NCI-H187 (cell line): ENCODE measurements around the gene RPS6KA1.
"Not testable (repeated sequence)": the region's sequence is repeated elsewhere in the genome, so short reads cannot be mapped to it uniquely, and the experiment has no call there.

Experiments used
- DNase-seq, 2 experiments: peaks; one replicate each; lab custom pipeline; 2025; lab: John Stamatoyannopoulos, UW

Gene RPS6KA1

DNA sequence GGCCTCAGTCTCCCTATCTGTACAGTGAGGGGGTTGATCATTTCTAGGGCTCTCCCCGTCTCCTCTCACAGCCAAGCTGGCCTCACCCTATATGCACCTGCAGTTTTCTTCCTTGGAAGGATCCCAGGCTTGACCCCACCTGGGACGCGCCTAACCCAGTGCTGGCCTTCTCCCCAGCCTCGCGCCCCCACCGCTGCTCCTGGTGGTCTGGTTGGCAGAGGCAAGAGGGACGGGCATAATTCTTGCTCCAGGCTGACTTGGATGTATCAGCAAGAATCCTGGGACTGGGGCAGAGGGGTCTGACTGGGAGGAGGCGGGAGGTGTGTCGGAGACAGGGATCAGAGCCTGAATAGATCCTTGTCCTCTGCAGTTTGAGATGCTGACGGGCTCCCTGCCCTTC, 25.2 kb downstream of the RPS6KA1 start:
- DNase-seq = no peak

DNA sequence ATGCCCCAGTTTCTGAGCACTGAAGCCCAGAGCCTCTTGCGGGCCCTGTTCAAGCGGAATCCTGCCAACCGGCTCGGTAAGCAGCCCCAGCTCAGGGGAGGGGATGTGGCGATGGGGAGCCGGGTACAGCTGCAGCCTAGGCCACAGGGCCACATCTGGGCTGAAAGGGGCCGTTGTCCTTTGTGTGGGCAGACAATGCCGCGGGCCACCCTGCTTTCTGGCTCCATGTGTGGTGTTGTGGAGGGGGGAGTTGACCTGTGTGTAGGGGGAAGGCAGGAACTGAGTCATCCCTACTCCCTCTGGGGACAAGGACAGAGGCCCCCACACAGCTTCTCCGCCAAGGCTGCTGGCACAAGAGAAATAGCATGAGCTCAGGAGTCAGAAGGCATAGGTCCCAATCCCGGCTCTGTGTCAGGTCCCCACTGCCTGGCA, 26.0 kb downstream of the RPS6KA1 start:
- DNase-seq = no peak

DNA sequence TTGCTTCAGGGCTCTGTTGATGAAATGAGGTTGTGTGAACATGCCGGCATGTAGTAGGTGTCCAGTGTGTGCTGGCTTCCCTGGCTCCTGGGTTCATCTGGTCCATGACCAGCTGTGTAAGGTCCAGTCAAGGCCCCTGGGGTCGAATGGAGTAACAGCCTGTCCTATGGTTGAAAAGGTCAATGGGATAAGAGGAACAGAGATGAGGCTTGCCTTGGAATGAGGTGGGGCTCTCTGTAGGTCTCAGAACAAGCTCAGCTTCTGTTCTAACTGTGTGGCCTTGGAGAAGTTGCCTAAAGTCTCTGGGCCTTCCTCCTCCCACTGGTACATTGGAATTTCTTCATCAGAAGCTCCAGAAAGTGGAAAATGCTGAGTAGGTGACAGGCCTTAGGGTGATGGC, 26.6 kb downstream of the RPS6KA1 start:
- DNase-seq = no peak

DNA sequence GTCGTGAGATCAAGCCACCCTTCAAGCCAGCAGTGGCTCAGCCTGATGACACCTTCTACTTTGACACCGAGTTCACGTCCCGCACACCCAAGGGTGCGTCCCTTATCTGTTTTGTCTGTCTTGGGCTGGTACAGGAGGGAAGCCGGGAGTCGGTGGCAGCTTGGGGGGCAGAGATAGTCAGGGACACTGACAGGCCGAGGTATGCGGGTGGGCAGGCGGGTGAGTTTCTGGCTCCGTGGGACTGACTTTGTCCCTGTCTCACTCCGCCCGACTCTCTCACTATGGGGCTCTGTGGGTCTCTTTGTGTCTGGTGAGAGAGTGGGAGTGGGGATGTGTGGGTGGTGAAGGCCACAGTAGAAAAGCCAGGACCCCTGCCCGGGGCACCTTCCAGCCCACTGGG, 27.4 kb downstream of the RPS6KA1 start:
- no peak for DNase-seq

DNA sequence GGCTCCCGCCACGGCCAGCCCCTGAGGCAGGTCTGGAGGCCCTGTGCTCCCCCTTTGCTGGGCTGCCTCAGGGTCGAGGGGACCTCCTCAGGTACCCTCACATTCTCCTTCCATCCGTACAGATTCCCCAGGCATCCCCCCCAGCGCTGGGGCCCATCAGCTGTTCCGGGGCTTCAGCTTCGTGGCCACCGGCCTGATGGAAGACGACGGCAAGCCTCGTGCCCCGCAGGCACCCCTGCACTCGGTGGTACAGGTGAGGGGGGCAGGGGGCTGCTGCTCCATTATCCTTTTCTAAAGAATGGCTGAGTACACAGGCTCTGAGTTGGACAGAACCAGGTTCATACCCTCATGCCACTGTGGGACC, 29.1 kb downstream of the RPS6KA1 start:
- DNase-seq = no peak

DNA sequence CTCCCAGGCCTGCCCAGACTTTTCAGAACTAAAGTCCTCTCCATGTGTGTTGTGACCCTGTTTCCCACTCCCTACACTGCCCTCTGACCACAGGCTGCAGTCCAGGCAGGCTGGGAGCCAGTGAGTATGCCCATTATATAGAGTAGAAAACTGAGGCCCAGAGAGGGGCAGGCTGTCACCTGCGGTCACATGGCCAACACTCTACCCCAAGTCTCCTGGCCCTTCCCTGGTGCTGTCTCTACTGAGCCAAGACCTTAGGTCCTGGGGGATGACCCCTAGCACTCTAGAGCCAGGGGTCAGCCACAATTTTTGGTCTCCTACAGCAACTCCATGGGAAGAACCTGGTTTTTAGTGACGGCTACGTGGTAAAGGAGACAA, 30.8 kb downstream of the RPS6KA1 start:
- DNase-seq = no peak

DNA sequence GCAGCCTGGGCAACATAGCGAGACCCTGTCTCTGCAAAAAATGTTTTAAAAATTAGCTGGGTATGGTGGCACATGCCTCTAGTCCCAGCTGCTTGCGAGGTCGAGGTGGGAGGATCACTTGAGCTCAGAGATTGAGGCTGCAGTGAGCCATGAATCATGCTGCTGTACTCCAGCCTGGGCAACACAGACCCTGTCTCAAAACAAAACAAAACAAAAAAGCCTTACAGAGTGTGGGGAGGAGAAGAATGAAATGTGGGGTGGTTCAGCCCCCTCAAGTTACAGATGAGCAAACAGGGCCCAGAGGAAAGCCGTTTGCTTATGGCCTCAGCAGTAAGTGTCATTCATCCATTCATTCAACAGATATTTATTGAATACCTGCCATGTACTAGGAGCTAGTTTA, 40.7 kb downstream of the RPS6KA1 start:
- no peak for DNase-seq

DNA sequence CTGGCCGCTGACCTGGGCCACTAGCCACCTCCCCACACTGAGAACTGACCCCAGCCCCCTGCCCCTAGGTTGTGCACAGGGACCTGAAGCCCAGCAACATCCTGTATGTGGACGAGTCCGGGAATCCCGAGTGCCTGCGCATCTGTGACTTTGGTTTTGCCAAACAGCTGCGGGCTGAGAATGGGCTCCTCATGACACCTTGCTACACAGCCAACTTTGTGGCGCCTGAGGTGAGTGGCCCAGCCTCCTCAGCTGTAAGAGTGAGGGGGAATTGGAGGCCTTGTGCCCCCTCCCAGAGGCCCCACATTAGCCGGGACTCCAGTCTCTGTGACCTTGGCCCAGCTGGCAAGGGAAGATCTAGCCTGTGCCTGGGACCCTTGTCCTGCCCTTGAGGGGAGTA, 41.8 kb downstream of the RPS6KA1 start:
- DNase-seq = no peak

DNA sequence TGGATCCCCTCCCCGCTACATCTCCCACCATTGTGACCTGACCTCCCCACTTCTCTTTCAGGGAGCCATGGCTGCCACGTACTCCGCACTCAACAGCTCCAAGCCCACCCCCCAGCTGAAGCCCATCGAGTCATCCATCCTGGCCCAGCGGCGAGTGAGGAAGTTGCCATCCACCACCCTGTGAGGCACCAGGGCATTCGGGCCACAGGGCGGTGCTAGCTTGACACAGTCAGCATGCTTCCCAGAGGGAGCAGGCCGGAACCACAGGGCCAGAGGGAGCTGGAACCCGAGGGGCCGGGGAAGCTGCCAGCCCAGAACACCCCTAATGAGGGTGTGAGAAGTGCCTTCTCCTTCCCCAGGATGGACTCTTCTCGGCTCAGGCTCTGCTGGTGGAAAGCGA, 44.5 kb downstream of the RPS6KA1 start:
- no peak for DNase-seq

DNA sequence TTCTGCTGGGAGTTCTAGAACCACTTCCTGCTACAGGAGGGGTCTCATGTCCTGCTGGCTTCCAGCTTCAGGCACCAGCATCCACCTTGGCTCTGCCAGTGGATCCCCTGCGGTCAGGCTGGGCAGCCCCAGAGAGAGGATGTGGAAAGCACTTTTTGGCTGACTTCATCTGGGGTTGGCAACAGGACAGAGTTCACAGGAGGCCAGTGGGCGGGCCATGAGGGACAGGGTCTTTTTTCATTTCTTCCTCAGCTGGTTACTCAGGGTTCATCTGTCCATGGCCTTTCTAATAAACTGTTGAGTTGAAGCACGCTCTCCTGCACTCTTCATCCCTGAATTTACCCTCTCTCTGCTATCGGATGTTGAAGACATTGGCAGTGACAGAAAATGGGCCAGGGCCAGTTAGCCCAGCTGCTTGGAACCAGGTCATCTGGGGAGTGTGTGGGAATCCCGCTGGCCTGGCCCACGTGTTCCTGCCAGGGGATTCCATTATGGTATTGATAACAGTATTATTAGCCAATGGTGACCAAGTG, 45.2 kb downstream of the RPS6KA1 start:
- DNase-seq = no peak

DNA sequence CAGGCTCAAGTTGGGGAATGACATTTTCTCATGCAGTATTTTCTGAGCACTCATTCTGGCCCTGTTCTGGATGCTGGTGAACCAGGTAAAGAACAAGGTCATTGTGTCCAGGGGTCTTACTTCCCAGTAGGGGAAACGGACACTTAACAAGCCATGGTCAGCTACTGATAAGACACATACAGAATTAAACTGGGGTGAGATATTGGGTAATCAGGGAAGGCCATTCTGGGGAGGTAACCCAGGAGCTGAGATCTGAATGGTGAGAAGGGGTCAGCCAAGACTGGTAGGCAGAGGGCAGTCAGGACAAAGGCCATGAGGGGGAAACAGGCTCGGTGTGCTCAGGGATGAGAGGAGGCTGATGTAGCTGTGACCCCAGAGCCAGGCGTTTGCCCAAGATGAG, 45.8 kb downstream of the RPS6KA1 start:
- DNase-seq = no peak

DNA sequence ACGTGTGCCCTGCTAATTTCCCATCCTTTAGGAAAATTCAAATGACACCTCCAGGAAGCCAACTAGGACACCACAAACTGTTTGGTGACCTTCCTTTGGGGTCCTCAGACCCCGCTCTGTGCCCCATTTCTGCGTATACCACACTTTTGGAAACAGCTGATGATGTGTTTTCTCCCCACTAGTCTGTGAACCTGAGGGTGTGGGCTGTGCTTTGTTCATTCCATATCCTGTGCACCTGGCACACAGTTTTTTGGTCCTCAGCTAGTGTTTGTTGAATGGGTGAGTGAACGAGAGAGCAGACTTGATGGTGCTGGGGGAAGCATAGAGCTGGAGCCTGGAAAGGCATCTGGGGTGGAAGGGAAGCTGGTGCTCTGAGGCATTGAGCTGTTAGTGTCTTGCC, 48.6 kb downstream of the RPS6KA1 start:
- DNase-seq = no peak

DNA sequence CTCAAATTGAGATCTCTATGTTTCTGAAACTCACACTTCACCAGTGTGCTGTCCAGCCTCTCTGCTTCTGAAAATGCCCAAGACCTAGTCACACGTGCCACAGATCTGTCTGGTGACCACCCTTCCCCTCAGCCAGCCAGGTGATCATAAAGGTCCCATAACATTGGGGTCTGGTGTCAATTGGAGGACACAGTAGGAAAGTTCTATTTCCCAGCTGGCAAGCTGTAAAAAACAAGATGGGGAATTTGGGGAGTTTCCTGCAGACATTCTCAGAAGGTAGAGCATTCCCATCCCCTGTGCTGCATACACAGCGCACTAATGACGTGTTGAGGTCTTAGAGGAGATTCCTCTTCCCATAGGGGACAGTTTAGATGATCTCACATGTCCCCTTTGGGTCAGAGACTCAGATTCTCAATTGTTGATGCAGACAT, 50.1 kb downstream of the RPS6KA1 start:
- DNase-seq = no peak

DNA sequence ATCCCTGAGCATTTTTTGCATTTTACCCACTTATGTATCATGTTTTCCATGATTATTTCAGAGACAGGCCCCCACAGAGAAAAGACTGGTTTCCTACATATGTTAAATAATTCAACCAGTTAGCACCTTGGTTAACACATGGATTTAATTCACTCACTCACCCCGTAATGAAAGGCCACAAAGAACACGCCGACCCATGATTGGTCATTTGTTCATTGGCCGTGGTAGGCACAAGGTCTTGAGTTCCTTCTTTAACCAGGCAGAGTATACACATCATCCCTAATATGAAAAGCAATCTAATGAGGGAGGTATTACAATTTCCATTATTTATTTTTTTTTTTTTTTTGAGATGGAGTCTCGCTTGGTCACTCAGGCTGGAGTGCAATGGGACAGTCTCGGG, 50.6 kb downstream of the RPS6KA1 start:
- no peak for DNase-seq

DNA sequence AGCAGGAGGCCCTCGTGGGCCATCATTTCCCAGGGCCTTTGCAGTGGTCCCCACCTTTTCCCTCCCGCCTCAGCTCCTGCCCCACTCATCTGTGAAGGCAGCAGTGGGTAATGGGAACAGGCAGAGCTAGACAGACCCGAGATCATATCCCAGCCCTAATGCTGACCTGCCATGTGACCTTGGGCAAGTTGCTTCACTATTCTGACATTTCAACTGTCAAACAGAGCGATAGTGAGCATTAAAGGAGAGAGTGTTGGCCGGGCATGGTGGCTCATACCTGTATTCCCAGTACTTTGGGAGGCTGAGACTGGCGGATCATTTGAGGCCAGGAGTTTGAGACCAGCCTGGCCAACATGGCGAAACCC, 51.7 kb downstream of the RPS6KA1 start:
- DNase-seq = no peak

DNA sequence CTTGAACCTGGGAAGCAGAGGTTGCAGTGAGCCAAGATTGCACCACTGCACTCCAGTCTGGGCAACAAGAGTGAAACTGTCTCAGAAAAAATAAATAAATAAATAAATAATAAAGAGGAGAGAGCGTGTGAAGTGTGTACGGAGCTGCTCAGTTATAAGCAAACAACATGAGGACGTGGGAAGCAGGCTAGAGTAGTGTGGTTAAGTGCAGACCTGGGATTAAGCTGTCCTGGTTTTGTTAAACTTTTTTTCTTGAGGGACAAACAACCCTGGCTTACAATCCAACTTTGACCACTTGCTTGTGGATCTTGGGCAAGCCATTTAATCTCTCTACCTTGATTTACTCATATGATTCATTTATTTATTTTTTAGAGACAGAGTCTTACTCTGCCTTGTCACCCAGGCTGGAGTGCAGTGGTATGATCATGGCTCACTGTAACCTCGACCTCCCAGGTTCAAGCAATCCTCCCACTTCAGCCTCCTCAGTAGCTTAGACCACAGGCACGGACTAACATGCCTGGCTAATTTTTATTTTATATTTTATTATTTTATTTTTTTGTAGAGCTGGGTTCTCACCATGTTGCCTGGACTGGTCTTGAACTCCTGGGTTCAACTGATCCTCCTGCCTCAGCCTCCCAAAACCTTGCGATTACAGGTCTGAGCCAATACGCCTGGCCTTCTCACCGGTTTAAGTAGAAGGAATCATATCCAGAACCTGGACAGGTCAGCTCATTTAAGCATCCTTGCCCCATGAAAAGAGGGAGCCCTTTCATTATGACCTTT, 52.7 kb downstream of the RPS6KA1 start:
- no peak for DNase-seq

DNA sequence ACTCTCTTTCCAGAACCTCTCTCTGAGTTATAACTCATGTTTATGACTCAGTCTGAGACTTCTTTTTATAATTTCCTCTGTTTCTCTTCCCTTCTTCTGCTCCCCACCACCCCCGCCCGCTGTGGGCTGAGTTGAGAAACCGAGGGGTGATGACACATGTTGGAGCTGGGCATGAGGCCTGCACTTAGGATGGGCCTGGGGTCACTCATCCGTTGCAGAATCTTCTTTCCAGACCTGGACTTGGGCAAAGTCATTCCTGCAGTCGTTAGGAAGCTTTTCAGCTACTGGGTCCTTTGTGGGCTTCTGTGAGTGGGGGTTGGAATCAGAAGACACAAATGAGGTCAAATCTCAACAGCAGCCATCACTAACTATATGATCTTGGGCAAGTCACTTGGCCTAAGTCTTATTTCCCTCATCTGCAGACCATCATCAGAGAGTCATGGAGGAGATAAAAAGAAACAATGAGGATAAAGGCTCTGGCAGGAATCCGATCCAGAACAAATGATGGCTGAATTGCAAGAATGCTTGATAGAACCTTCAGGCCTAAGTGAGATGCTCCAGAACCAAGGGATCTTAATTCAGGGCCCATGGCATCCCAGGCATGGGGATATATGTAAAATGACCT, 53.4 kb downstream of the RPS6KA1 start:
- no peak for DNase-seq

DNA sequence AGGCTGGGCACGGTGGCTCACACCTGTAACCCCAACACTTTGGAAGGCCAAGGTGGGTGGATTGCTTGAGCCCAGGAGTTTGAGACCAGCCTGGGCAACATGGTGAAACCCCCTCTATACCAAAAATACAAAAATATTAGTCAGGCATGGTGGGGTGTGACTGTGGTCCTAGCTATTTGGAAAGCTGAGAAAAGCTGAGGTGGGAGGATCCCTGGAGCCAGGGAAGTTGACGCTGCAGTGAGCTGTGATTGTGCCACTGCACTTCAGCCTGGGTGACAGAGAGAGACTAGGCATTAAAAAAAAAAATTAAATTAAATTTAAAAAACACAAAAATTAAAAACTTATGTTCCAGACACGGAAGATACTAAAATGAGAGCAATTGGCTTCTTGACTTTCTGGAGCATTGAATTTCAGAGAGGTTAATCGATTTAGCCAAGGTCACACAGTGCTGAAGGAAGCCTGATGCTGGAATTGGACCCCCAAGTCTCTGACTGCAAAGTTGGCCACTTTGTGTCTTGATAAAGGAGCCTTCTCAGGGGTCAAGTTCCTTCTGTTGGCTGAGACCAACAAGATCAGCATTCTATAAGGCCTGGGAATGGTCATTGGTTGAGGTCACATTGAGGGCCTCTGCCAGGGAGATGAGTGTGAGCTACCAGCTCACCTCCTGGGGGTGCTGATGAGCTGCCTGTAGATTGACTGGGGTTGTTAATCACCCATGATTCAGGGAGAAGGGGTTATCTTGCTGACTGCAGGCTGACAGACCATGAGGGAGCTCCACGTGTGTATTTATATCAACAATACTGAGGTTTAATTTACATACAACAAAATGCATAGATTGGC, 54.3 kb downstream of the RPS6KA1 start:
- no peak for DNase-seq

DNA sequence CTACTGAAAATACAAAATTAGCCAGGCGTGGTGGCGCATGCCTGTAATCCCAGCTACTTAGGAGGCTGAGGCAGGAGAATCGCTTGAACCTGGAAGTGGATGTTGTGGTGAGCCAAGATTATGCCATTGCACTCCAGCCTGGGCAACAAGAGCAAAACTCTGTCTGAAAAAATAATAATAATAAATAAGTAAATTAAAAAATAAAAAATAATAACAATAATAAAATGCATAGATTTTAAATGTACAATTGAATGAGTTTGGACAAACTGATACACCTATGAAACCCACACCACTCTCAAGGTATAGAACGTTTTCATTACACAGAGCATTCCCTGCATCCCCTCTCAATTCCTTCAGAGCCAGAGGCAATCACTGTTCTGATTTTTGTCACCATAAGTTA, 55.0 kb downstream of the RPS6KA1 start:
- DNase-seq = not testable (repeated sequence)

DNA sequence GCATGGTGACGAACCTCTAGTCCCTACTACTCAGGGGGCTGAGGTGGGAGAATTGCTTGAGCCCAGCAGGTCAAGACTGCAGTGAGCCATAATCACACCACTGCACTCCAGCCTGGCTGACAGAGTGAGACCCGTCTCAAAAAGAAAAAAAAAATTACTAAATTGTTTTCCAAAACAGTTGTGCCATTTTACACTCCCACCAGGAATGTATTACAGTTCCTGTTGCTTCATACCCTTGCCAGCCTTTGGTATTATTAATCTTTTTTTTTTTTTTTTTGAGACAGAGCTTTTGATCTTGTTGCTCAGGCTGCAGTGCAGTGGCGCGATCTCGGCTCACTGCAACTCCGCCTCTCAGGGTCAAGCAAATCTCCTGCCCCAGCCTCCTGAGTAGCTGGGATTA, 55.9 kb downstream of the RPS6KA1 start:
- no peak for DNase-seq

DNA sequence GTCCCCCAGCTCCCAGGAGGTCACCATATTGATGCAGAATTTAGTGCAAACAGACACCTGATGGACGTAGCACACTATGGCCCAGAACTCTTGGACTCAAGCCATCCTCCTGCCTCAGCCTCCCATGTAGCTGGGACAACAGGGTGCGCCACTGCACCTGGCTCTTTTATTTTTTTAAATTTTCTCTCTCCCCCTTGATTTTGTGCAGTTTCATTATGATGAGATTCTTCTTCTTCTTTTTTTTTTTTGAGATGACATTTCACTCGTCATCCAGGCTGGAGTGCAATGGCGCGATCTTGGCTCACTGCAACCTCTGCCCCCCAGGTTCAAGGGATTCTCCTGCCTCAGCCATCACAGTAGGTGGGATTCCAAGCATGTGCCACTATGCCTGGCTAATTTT, 63.8 kb downstream of the RPS6KA1 start:
- no peak for DNase-seq

DNA sequence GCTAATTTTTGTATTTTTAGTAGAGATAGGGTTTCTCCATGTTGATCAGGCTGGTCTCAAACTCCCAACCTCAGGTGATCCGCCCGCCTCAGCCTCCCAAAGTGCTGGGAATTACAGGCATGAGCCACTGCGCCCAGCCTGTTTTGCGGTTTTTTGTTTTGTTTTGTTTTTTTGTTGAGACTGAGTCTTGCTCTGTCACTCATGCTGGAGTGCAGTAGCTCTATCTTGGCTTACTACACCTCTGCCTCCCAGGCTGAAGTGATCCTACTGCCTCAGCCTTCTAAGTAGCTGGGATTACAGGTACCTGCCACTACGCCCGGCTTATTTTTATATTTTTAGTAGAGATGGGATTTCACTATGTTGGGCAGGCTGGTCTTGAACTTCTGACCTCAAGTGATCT, 65.0 kb downstream of the RPS6KA1 start:
- DNase-seq = not testable (repeated sequence)

DNA sequence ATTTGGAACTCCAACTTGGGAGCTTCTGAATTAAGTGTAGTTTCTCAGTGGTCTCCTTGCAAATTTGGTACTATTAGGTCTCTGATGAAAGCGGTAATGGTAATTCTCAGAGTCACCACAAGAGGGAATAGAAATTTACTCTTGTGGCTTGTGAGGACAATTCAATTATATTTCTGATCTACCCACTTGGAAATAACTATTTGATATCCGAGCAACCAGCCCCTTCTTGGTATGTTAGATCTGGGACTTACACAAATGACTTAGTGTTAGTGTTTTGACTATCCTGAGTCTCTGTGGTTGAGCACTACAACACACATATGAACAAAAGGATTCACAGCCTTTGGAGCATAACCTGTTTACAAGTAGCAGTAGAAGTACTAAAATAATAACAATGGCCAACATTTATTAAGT, 68.1 kb downstream of the RPS6KA1 start:
- DNase-seq = peak; percentile 12 to 18
